Keratinocyte (primary cell): Measurements from ENCODE around the gene SF3A2. TPM values are rescaled to one million over a fixed set of nuclear protein-coding genes. Genes with fewer than 3 reads are reported as not detected.

Experiments
- DNase-seq: peaks from one replicate; pipeline ENCODE4 v3.0.0-alpha.2; 2011; ENCODE audit warnings: low read depth, missing footprints, low spot score
- FAIRE-seq: peaks from 2 replicates; lab custom pipeline; 2011; peaks lifted over from hg19 to GRCh38; lab: Jason Lieb, UNC
- H2AFZ ChIP-seq: 2 replicates; pipeline ENCODE4 v1.6.0; 2012; ENCODE audit warnings: low read length, control low read depth, inconsistent platforms; ENCODE audit not compliant: control insufficient read depth
- H3K27ac ChIP-seq: 2 replicates; pipeline ENCODE4 v1.5.1; 2011; ENCODE audit warnings: low read length; ENCODE audit not compliant: control insufficient read depth, insufficient read depth
- H3K27me3 ChIP-seq: 3 replicates; pipeline ENCODE4 v1.6.0; 2011; ENCODE audit warnings: low read length; ENCODE audit not compliant: control insufficient read depth, insufficient read depth; ENCODE audit errors: extremely low read depth
- H3K36me3 ChIP-seq, 2 experiments: 2 replicates in 1 of 2; 3 replicates in 1 of 2; pipeline ENCODE4 v1.5.1; 2011; ENCODE audit warnings: low read length in 2 of 2, mild to moderate bottlenecking in 1 of 2; ENCODE audit not compliant: control insufficient read depth in 2 of 2, insufficient read depth in 2 of 2; ENCODE audit errors: extremely low read depth in 1 of 2
- H3K4me1 ChIP-seq: 3 replicates; pipeline ENCODE4 v1.5.1; 2011; ENCODE audit warnings: low read length; ENCODE audit not compliant: control insufficient read depth, insufficient read depth; ENCODE audit errors: extremely low read depth
- H3K4me2 ChIP-seq: 3 replicates; pipeline ENCODE4 v1.6.0; 2011; ENCODE audit warnings: low read depth, low read length; ENCODE audit not compliant: control insufficient read depth, insufficient read depth; ENCODE audit errors: extremely low read depth
- H3K4me3 ChIP-seq, 3 experiments: fragments of 200-600 bp in 1 of 3; sonication (generic) in 1 of 3; 2 replicates in 2 of 3; 3 replicates in 1 of 3; pipeline ENCODE4 v1.5.1; 2011 to 2016; ENCODE audit warnings: low read length in 3 of 3, mild to moderate bottlenecking in 3 of 3, control low read depth in 2 of 3, inconsistent platforms in 1 of 3, low read depth in 1 of 3, mixed read lengths in 1 of 3, mixed run types in 1 of 3, moderate library complexity in 1 of 3; ENCODE audit not compliant: control insufficient read depth in 2 of 3, insufficient read depth in 2 of 3; ENCODE audit errors: extremely low read depth in 1 of 3
- H3K79me2 ChIP-seq: 2 replicates; pipeline ENCODE4 v1.6.0; 2012; ENCODE audit warnings: low read length; ENCODE audit not compliant: control insufficient read depth, insufficient read depth
- H3K9ac ChIP-seq: 3 replicates; pipeline ENCODE4 v1.6.0; 2011; ENCODE audit warnings: low read length; ENCODE audit not compliant: control insufficient read depth, insufficient read depth; ENCODE audit errors: extremely low read depth
- H3K9me1 ChIP-seq: 3 replicates; pipeline ENCODE4 v1.6.0; 2011; ENCODE audit warnings: low read length; ENCODE audit not compliant: control insufficient read depth, insufficient read depth; ENCODE audit errors: extremely low read depth
- H3K9me3 ChIP-seq: 2 replicates; pipeline ENCODE4 v1.5.1; 2012; ENCODE audit warnings: low read depth, low read length; ENCODE audit not compliant: control insufficient read depth
- H4K20me1 ChIP-seq: 3 replicates; pipeline ENCODE4 v1.6.0; 2011; ENCODE audit warnings: low read length; ENCODE audit not compliant: control insufficient read depth, insufficient read depth; ENCODE audit errors: extremely low read depth
- CTCF ChIP-seq, 3 experiments: IDR thresholded peaks in 1 of 3; conservative IDR thresholded peaks in 1 of 3; optimal IDR thresholded peaks in 1 of 3; 2 replicates in 2 of 3; 3 replicates in 1 of 3; pipeline versions ENCODE3 to v1.5.1; 2011; ENCODE audit warnings: low read length in 3 of 3, mild to moderate bottlenecking in 3 of 3, moderate library complexity in 2 of 3, control low read depth in 1 of 3, inconsistent platforms in 1 of 3; ENCODE audit not compliant: insufficient read depth in 2 of 3; ENCODE audit errors: extremely low read depth in 1 of 3
- EZH2 ChIP-seq: IDR thresholded peaks from one replicate; pipeline ENCODE4 v1.6.1; 2012; ENCODE audit warnings: inconsistent platforms, mild to moderate bottlenecking, low read length, moderate library complexity
- dilution Hi-C: fragments of 300-500 bp; cut with MboI; formaldehyde crosslinking; loops from one replicate; pipeline ENCODE4 v1.7.0; 2020; ENCODE audit warnings: low sequenced_read_pairs; ENCODE audit not compliant: extremely low pct_ligation_motif_present
- polyA plus RNA-seq, 5 experiments: library from polyadenylated mRNA; depleted of rRNA in 3 of 5; stranded (reverse) in 3 of 5; stranded (forward) in 1 of 5; unstranded in 1 of 5; fragments of >200 nt; gene quantifications; 1 replicate in 1 of 5; 2 replicates in 3 of 5; 3 replicates in 1 of 5; pipeline versions ENCODE4 v1.2.1 to v1.2.3, GENCODE V29; 2011 to 2012; ENCODE audit warnings: missing spikeins in 2 of 5, low read depth in 1 of 5, low replicate concordance in 1 of 5

Gene SF3A2
- polyA plus RNA-seq, 1 donor (not counting 4 experiments of a cell fraction or from before 2014, with no cell fraction given): 4.7 TPM

GRCh38 chr19:2288818-2289713, 52.4 kb downstream of the SF3A2 start:
- Histone ChIP-seq H3K27ac (no peak overlapping the region), H3K36me3 (no peaks in the 10 kb centered on the region), H4K20me1 (no peaks in the 10 kb centered on the region), H3K4me1 (no peaks in the 10 kb centered on the region), H3K4me2 (no peak overlapping the region), H2AFZ (no peak overlapping the region), H3K79me2 (no peaks in the 10 kb centered on the region), H3K4me3 (no peak overlapping the region), H3K9me3 (no peaks in the 10 kb centered on the region), H3K9ac (no peak overlapping the region), H3K9me1 (no peaks in the 10 kb centered on the region), H3K27me3 (peaks cover 62% of the 10 kb centered on the region)
- FAIRE-seq (no peak), DNase-seq (no peak)
- TF ChIP-seq CTCF (optimal IDR thresholded peaks at IDR 0.05 in 1 of 3, IDR thresholded peaks at IDR 0.05 in 1 of 3, conservative IDR thresholded peaks at IDR 0.05 in 1 of 3; ENCODE audit: extremely low read depth in 1 of 3, insufficient read depth in 2 of 3, low read length in 3 of 3) (no peak), EZH2 (peak; percentile 68)
- dilution Hi-C loops: no loop called here

GRCh38 chr19:2289714-2290435, 53.3 kb downstream of the SF3A2 start:
- no peaks in the 10 kb centered on the region for H3K4me1 ChIP-seq
- H3K9me1 ChIP-seq: no peaks in the 10 kb centered on the region
- no peak overlapping the region for H3K9ac ChIP-seq
- no peaks in the 10 kb centered on the region for H3K36me3 ChIP-seq
- peak overlapping the region; percentile 56 for H3K4me2 ChIP-seq
- no peak for DNase-seq
- FAIRE-seq: no peak
- peaks cover 70% of the 10 kb centered on the region for H3K27me3 ChIP-seq
- peak overlapping the region; percentile 5 for H2AFZ ChIP-seq
- H3K79me2 ChIP-seq: no peaks in the 10 kb centered on the region
- no peak overlapping the region for H3K27ac ChIP-seq
- dilution Hi-C loops: no loop called here
- no peaks in the 10 kb centered on the region for H3K9me3 ChIP-seq
- peak overlapping the region in 2 of 3 experiments; percentile 12 to 25 for H3K4me3 ChIP-seq
- H4K20me1 ChIP-seq: no peaks in the 10 kb centered on the region
- peak; percentile 70 for TF ChIP-seq EZH2
- no peak for TF ChIP-seq CTCF (optimal IDR thresholded peaks at IDR 0.05 in 1 of 3, IDR thresholded peaks at IDR 0.05 in 1 of 3, conservative IDR thresholded peaks at IDR 0.05 in 1 of 3; ENCODE audit: extremely low read depth in 1 of 3, insufficient read depth in 2 of 3, low read length in 3 of 3)
